ENCODE measurements around the gene MAGEB16.

MAGEB16 gene

DNA sequence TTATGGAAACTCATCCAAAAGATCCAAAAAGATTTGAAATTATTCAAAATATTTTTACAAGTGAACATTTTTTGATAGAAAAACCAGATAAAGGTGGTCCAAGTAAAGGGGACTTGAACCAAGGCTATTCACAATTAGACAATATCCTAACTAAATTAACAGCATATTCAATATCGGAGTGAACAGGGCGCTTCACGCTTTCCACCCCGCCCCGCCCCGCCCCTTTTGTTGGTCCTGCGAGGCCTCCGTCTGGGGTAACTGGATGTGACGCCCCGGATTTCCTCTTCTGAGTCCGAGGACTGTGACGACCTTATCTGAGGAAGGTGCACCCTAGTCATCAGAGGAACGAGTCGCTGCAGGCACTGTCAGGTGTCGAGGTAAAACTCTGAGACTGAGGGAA lies at the start of gene MAGEB16:
Gene MAGEB16 (plus strand): TSS at position 301 of the 400 bp plus-strand sequence. CDS start 3,855 bp downstream, outside the sequence.
- no peak for DNase-seq

DNA sequence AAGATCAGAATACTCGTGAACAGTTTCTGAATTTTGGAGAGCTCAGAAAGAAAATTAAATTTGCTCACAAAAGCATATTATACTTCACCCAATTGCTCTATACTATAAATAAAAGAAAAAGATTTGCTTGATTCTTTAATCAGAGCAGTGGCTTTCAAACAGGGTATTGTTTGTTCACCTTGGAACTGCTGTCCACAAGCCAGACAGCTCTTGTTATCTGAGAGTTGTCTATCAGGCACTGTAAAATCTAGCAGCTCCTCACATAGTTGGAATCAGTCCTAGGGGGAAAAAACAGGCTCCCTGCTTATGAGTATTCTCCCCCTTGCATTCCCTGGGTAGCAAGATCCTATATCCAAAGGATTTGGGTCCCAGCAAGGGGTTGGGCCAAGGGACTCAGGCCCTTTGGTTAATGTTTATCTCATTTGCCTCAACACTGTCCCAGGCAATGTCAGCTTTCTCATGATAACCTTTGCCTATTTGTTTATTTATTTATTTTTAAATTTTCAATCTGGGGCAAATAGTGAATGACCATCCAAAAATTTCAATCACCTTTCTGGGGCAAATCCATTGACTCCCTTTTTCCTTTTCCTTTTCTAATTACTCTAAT lies 24.1 kb upstream of the MAGEB16 start:
- no peak for DNase-seq

DNA sequence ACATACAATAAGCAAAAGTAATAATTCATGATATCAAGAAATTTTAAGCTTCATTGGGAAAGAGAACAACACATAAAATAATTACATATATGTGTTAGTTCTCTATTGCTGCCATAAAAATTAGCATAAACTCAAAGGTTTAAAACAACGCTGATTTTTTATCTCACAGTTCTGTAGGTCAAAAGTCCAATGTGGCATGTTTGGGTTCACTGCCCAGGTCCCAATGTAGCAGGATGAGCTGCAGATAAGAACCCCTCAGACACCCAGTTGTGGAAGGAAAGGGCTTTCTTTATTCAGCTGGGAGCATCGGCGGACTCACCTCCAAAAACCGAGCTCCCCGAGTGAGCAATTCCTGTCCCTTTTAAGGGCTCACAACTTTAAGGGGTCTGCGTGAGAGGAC lies 13.1 kb upstream of the MAGEB16 start:
- no peak for DNase-seq

DNA sequence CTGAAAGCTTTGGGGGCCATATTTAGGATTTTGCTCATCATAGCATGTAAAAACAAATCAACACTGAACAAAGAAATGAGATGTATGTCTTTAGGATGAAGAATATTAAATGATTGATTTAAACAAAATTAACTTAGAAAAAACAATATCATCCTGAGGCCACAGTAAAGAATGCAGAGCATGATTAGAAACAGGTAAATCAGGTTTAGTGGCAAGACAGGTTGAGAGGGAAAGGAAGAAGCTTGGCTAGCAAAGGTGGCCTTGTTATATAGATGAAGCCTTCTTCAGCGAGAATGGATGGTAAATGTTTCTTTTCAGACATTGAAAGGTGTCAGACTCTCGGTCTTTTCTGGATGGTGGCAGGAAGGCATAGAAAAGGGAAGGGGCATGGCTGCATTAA lies 11.9 kb upstream of the MAGEB16 start:
- no peak for DNase-seq

DNA sequence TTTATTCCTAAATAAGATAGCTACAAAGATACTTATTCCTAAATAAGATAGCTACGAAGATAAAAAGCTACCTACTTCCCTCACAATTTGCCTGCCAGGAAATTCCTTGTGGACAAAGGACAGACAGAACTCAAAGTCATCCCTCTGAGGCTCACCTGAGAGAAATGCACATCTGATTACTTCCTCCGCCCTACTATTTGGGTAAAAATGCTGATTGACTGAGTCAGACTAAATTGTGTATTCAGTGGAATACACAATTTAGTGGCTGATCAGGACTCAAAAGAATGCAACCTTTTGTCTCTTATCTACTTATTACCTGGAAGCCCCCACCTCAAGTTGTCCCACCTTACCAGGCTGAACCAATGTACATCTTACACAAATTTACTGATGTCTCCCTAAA lies 10.3 kb upstream of the MAGEB16 start:
- no peak for DNase-seq

DNA sequence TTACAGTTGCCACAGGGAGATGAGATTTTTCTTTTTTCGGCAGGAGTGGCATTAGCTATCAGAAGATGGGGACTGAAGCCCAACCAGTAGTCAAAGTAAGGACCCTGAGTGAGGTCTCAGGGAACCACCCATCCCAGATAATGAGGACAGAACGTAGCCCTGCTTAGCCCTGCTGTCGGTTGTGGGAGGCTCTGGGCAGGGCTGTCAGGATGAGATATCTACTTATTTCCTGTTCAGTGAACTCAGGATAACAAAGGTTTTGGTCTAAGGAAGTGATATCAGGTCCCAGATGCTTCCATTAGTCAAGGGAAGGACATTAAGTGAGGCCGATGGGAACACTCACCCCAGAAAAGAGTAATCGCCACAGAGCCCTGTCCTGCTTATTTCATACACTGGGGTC lies 2.3 kb downstream of the MAGEB16 start:
- peak; percentile 84 for DNase-seq

DNA sequence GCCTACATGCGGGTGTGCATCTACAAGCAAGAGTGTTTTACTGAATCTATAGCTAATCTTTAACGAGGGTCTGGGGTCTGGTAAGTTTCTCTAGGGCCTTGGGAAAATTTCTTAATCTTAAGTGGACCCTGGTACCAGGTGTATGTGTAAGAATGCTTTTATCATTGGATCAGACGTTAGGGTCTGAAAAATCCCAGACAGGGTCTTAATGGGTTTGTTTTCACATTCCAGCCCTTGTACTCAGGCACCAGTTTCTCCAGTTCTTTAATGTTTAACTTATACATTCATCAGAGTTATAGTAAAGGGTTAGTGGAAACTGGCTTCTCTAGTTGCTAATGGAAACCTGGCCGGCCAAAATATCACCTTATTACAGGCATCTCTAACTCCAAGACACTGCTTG lies 11.6 kb downstream of the MAGEB16 start:
- DNase-seq = no peak

DNA sequence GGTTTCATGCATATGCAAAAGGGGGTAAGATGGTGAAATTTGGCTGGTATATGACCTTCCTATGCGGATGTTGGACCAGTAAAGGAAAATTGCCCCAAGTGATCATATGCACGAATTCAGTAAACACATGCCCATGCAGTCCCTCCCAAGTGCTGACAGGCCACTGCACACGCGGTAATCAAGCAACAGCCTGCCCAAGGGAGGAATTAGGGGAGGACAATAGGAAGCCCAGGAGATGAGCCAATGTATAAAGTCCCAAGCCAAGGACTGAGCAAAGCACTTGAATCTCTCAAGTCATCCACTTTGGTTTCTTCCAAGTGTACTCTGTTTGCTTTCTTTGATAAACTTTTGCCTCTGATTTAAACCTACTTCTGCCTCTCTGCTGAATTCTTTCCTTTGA lies 21.1 kb downstream of the MAGEB16 start:
- no peak for DNase-seq

DNA sequence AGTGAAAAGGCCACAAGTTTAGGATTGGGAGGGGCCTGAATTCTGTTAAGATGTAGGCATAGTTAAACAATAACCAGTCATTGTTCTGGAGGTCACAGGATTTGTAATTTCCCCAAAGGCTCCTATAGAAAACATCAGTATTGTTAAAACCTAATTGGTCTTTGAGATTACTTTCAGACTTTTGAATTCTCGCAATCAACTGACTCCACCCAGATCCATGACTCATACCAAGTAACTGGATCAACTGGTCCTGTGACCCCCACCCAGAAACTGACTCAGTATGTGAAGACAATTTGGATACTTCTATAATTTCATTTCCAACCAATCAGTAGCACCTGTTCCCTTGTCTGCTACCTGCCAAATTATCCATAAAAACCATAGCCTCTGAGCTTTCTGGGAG lies 28.4 kb downstream of the MAGEB16 start:
- DNase-seq = no peak

DNA sequence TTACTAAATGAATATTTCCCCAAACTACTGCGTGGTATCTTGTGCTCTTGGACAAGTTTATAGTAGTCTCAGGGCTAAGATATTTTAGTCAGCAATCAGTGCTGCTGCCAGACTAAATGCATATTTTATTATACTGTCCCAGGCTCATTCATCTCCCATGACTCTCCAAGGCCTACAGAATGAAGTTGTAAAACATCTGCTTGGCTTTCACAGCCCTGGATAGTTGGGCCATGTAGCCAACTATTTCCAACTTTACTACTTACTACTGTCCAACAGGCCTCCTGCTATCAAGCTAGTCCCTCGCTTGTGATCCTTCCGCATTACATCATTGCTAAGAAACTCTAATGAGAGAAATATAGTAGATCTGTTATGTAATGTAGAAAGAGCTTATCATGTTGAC lies 31.4 kb downstream of the MAGEB16 start:
- no peak for DNase-seq

DNA sequence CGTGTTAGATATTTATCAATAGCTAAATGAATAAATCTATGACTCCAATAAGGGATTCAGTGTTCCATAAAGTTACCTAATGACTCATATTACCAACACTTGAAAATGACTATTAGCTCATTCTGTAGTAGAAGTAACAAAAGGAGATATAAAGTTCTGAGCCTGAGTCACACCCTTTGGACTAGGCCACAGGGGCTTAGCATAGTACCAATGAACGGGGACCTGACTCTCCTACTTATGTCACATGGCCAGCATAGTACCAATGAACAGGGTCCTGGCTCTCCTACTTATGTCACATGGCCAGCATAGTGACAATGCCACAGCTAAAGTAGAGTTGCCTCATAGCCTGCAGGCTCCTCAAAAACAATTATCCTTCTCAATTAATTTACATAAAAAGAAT lies 43.7 kb downstream of the MAGEB16 start:
- DNase-seq = peak; percentile 23

DNA sequence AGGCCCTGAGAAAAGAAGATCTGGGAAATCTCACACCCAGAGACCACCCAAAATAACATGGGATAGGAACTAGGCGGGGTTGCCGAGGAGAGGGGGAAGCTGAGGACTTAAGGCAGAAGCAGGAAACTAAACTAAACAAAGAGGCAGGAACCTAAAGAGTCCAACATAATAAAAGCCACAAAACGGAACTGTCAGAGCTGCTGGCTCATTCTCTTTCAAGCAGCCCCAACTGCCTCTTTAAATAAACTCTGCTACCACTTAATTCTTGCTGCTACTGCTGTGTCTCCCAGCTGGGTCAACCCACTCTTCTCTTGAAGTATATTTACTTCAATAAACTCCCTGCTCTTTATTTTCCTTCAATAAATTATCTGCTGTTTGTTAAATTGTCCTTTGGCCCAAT lies 44.5 kb downstream of the MAGEB16 start:
- DNase-seq = peak; percentile 79

DNA sequence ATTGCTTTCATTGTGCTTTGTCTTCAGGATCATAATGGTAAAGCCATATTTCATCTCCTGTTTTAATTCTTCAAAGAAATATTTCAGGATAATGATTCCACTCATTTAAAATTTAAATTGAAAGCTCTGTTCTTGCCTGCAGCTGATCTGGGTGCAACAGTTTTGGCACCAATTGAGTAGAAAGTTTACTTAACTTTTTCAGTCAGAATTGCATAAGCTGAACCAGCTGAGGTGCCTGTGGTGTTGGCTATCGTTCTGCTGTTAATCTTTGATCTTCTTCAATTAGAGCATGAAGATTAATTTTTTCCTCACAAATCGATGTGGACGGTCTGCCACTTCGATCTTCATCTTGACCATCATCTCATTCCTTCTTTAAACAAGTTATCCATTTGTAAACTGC lies 49.6 kb downstream of the MAGEB16 start:
- no peak for DNase-seq
